Activated naive CD4-positive, alpha-beta T cell treated with Interleukin-2 at 50 U/mL for 16 hours (primary cell): Measurements from ENCODE around the gene DAB2IP.
"Not testable (repeated sequence)": the region's sequence is repeated elsewhere in the genome, so short reads cannot be mapped to it uniquely, and the experiment has no call there.

Experiments used
- DNase-seq: peaks from one replicate; pipeline ENCODE4 v3.0.0-alpha.2; 2020

The DAB2IP gene

DNA sequence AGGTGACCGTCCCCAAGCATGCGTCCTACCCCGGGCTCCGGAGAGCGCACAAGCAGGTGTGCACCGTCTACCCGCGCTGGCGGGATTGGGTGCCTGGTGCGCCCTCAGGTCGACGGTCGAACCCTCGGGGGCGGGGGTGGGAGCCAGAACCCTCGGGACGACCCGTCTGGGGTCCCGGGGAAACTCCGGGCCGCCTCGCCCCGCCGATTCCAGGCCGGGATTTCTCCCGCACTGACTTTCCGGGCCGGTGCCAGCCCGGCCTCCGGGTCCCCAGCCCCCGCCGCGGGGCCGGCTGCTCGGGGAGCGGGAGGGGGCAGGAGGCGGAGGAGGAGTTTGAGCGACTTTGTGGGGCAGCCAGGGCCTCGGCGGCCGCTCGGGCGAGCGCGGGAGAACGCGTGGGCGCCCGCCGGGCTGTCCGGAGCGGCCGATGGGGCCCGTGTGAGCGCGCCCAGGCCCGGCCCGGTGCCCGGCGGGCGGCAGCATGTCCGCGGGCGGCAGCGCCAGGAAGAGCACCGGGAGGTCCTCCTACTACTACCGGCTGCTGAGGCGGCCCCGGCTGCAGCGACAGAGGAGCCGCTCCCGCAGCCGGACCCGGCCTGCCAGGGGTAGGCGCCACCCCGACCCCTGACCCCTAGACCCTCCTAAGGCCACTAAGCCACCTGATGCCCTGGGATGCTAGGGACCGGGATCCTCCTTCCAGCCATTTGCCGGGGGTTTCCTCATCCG, at the start of gene DAB2IP:
DAB2IP (plus strand) TSS at position 340 of the 726 bp plus-strand sequence; CDS start at position 482, 142 bp downstream.
- no peak for DNase-seq

DNA sequence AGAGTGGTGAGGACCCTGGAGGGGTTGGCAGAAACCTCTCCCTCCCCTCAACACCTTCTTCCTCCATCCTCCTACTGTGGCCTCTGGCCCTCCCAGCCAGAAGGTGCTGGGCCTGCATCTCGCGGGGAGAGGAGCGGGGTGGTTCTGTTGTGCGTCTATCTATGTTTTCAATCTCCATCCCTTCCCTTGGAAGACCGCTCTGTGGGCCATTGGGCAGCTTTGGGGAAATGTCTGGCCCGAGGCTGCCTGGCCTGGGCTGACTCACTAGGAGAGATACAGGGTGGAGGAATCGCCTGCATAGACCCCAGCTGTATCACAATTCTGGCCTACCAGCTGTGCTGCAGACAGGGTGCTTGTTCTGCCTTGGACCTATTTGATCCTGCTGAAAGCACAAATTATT, 48.4 kb upstream of the DAB2IP start:
- DNase-seq: no peak

DNA sequence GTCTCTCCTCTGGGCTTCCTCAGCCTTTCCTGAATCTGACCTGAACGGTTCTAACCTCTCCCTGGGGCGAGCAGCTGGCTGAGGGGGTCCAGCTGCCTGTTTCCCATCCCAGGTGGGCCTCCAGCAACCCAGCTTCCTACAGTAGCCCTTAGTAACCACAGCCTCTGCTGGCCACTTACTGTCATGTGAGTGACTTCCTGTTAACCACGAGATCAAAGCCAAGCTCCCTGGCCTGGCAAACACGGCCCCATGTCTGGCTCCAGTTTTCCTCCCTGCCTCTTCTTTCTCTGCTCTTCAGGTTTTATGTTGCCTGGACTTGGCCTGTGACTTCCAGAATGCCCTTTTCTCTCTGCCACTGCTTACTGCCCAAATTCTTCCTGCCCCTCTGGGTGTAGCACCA, 47.2 kb upstream of the DAB2IP start:
- DNase-seq: no peak

DNA sequence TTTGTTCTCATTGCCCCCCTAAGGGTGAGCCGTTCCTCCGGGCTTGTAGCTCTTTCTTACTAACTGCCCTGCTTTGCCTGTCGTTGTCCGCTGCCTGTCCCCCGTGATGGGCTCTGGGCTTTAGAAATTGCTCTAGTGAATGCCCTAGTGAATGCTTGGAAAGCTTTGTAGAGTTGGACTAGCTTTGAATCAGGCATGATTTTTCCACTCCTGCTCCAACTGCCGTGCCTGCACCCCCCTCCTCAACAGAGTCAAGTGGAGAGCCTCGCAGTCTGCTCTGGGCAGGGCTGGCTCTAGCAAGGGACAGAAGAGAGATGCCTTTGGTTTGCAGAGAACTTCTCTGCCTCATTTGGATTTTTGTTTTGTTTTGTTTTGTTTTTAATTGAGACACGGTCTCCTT, 46.8 kb upstream of the DAB2IP start:
- no peak for DNase-seq

DNA sequence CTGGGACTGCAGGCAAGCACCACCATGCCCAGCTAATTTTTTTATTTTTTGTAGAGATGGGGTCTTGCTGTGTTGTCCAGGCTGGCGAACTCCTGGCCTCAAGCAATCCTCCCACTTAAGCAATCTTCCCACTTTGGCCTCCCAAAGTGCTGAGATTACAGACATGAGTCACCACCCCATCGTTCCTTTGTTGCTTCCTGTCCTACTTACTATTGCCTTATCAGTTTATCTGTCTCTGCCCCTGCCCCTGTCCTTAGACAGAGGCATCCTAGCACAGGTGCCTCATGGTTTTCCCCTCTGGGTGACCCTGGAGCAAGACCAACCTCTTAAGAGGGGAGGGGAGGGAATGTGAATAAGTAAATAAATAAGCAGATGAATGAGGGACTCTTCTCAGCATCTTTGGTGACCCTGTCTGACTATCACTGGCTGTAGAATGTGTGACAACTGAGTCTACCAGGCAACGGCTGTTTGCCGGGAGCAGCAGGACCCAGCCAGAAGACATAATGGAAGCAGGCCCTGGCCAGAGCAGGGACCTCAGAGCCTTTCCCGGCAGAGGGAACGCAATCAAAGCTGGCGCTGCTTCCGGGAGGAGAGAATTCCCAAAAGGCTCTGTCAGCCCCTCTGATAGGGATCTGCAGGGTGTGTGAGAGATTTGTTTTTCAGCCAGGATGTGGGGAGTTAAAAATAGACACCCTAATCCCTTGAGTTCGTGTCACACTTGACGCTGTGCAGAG, 43.8 kb upstream of the DAB2IP start:
- DNase-seq: no peak

DNA sequence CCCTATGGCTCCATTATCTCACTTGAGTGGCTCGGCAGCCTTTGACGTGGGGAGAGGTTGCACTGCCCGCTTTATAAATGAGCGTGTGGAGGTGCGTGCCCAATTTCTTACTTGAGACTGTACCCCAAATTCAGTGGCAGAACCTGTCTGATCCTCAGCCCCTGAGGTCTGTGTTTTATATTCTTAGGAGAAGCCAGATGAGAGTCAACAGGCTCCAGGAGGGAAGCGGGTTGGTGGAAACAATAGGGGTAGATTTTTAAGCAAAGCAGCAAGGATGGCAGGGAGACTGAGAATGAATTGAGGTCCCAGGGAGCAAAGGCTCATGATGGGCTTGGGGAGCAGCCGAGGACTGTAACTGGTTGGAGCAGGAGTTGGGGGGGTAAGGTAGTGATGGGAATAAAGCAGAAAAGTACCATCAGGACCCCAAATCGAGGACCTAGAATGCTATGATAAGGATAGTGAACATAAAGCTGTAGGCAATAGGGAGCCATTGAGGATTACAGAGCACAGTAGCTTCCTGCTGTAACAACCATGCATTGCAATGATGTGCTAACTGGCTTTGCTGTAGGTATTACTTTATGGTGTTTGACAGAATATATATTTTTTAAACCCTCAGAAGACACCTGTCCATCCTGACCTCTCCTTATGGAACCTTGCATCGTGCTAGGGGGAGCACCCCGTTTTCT, 43.1 kb upstream of the DAB2IP start:
- DNase-seq: no peak

DNA sequence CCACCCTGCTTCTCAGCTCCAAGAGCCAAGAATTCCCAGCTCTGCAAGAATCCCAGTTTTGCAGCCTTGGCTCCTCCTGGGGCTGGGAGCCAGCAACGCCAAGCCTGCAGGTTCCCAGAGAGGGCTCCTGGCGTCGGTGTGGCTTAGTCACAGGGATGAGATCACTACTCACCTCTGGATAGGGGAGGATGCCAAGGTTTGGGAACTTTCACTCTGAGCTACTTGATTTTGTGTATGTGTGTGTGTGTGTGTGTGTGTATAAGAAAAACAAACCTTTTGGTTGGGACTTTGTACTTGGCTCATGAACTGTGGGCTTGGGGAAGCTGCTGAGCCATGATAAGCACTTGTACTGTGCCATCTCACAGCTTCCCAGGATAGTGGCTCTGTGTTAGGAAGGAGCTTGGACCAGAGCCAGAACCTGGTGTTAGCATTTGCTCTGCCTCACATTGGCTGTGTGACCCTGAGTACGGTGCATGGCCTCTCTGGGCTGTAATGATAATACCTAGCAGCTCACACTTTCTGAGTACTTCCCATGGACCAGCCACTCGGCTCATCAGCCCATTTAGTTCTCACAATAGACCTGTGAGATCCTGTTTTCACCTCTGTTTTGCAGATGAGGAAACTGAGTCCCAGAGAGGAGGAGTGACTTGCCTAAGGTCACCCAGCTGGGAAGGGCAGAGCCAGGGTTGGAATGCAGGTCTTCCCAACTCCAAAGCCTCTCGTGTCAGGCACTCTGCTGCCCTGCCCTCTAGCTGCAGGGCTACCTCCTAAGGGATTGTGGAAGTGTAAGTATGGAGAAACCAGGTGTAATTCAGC, 41.4 kb upstream of the DAB2IP start:
- no peak for DNase-seq

DNA sequence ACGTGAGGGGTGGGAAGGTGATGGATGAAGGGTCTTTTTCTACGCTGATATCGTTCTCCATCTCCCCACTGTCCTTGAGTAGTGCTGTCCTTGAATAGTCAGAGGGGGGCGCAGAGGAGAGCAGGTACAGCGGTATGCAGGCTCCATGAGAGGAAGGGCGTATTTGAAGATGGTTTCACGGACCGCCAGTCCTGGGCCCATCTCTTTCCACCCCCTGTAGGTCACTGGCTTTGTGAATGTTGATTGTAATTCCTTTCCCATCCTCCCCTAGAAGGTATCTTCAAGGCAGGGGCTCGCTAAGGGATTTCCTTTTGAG, 40.8 kb upstream of the DAB2IP start:
- DNase-seq: no peak

DNA sequence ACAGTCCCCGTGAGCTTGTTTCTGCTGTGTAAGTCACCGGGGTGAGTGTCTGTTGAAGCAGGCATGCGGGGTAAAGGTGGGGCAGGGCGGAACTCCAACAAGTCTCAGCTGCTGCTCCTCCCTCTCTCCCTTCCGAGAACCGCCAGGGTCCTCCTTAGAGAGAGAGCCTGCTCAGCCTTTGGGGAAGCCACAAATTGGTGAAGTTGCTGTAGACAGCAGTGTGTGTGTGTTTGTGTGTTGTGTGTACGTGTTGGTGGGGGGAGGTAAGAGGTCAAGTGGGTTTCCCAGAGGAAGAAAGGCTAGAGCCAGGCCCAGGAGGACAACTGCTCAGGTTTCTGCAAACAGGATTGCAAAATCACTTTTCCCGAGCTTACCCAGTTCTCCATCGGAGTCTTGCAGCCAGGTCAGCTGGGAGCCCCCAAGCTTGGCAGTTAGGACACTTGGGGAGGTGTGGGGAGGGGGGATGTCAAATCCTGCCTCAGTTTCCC, 38.9 kb upstream of the DAB2IP start:
- DNase-seq: no peak

DNA sequence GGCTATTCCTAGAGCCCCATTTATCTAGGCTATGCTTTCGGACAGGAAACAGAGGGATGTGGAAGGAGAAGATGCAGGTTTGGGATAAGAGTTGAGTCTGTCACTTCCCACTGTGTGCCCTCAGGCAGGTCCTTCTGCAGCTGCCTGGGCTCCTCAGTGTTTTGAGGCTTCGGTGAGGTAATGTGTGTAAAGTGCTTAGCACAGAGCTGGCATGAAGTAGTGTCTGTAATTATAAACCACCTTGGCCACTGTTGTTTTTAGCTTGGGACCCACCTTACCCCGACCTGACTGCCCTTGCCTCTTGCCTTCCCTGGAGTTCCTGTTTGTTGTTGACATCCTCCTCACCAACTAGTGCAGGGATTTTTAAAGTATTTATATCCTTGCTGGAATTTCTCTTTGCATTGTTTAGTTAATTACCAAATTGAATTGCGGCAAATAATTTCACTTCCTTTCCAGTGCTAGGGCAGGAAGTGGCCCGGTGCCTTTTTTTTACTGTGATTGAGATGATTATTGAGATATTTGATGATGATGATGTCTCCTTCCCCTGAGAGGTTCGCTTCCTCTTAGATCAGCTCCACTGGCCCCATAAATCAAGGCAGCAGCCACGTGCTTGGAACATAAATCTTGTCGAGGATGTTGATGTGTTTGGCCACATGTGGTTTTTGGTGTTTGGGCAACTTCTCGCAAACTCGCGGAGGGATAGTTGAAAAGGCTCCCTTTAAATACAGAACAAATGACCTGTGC, 38.3 kb upstream of the DAB2IP start:
- no peak for DNase-seq

DNA sequence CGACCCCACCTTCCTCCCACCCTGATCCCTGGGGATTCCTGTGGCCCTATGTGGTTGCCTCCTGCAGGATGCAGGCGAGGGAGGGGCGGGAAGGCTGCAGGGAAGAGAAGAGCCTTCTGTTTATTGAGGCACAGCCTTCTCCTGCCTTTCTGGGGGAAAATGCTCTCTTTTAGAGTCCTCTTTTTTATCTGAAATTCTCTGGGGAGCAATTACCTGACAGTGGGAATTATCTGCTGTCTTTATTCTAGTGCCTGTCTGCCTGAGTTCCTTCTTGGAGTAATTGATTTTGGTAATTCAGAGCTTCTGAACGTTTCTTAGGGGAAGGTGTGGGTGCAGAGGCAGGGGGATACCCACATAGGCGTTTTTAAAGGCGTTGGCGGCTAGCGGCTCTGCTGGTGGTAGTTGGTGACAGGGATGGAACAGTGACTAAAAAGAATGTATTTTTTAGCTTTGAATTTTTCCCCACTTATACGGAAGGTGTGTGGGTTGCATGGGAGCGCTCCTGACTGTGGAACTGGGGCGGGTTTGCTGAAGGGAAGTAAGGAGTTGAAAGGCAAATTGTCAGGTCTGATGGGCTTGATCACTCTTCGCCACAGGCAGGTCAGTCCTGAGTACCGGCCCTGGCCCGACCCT, 35.2 kb upstream of the DAB2IP start:
- DNase-seq: no peak

DNA sequence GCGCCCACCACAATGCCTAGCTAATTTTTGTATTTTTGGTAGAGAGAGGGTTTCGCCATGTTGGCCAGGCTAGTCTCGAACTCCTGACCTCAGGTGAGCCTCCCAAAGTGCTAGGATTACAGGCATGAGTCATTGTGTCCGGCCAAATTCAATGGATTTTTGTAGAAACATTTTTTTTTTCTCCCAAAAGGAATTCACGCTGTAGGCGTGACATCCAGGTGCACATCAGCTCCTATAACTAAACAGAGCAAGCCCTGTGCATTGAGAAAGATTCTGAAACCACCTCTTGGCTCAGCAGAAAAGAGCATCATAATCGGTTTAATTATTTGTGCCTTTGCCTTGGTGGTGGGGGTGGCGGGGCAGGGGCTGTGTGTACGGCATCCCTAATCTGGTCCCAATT, 32.9 kb upstream of the DAB2IP start:
- DNase-seq: no peak

DNA sequence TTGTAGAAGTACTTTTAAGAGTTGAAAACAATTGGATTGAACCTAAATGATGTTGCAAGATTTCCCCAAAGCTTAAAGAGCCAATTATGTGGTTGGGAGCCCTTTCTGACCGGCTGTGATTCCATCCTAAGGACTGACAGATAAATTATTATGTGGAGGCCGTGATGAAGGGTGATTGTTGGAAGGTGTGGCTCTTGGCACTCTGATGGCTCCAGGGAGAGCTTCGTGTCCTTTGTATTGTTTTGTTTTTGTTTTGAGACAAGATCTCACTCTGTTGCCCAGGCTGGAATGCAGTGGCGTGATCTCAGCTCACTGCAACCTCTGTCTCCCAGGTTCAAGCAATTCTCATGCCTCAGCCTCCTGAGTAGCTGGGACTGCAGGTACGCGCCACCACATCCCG, 32.5 kb upstream of the DAB2IP start:
- not testable (repeated sequence) for DNase-seq

DNA sequence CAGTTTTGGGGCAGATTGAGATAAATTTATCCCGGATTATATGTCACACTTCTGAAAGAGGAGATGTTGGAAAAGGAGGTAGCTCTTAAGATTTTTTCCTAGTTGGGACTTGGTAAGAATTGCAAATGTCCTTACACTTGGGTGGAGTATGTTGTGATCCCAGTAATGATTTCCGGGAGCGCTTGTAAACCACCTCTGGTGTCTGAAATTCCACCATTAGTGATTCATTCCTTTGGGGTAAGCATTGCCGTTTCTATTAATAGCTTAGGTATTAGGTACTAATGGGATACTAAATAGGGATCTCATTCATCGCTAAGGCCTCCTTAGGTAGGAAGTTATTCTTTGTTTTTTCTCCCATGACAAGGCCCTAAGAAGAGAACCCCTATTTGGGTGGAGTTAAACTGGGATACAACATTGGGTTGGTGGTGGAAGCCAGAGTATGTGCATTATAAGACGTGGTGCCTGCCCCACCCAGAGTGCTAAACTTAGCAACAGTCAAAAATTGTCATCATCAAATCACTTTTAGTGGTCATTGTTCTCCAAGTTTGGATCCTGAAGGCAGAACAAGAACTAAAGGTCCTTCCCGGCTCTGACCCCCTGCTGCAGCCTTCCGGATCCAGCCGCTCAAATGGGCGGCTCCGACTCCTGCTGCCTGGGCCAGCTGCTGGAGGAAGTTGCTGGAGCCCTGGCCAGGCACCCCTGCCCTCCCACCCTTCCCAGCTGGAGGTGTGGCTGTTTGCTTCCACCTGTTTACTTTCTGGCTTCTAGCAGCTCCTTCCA, 31.7 kb upstream of the DAB2IP start:
- no peak for DNase-seq

DNA sequence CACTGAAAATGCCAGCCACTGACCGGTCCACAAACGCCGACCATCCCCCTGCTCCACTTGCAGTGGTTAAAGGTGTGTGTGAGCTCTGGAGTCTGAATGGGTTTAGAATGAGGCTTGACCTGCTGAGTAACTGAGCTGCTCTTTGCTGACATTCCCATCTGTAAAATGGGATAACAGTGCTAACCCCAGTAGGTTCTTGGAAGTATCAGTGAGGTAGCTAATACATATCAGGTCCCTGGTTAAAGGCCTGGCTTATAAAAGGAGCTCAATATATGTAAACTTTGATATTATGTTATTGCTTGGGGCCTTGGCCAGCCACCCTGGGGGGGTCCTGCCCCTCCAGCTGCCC, 31.1 kb upstream of the DAB2IP start:
- DNase-seq: no peak

DNA sequence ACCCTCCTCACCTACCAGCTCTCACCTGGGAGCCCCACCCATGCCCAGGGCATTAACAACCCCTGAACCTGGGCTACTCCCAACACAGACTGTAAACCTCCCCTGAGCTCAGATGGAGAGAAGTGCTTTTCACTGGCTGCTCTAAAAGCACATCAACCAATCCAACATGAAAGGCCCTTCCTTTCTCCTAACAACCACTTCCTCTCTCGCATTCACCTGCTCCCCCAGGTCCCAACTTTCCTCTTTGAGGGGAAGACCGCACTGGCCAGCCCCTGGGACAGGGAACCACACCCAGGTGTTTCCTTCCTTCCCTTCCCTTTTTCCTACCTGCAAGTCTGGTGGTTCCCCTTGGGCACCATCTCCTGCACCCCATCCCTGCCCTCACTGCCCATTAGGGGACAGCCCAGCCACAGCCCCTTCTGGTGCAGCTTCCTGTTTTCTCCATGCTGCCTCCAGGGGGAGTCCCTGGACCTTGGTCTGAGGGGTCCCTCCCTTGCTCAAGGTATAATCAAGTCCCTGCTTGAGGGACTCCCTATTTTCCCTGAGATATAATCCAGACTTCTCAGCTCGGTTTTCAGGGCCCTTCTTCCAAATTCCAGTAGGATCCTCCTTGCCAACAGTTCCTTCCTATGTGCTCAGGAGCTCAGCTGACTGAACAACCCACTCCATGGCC, 30.5 kb upstream of the DAB2IP start:
- DNase-seq: no peak

DNA sequence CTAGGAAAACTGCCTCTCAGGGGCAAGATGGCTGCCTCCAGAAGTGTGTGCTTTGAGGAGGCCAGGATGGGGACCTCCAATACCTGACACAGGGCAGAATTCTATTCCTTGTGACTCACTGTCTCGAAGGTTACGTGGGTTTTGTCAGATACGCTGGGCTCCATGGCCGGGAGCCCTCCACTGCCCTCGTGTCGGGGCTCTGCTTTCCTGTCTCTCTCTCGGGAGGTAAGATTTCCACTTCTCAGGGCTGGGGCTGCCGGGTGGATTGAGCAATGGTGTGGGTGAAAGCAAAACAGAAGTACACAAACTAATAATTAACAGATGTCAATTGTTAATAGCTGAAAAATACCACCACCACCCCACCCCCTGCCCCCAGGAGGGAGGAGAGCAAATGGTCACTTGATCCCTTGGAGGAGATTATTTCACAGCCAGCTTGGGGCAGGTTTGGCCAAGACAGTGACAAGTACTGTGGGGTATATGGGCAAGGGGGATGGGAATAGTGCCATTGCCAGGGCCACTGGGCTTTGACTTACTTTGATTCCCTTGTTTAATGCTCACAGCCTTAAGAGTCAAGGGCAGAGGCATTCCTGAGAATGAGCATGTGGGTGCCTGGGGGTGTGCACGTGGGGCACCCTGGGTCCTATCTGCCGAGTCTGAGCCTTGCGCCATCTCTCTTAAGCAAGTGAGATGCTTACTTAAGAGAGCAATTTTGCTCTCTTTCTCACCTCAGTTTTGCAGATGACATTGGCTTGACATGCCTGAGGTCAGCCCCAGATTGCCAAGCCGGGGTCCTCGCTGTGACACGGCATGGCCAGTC, 28.8 kb upstream of the DAB2IP start:
- no peak for DNase-seq

DNA sequence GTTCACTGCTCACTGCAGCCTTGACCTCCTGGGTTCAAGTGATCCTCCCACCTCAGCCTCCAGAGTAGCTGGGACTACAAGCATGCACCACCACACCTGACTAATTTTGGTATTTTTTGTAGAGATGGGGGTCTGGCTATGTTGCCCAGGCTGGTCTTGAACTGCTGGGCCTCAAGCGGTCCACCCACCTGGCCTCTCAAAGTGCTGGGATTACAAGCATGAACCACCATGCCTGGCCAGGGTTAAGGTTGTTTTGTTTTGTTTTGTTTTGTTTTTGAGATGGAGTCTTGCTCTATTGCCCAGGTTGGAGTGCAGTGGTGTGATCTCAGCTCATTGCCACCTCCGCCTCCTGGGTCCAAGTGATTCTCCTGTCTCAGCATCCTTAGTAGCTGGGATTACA, 28.0 kb upstream of the DAB2IP start:
- not testable (repeated sequence) for DNase-seq

DNA sequence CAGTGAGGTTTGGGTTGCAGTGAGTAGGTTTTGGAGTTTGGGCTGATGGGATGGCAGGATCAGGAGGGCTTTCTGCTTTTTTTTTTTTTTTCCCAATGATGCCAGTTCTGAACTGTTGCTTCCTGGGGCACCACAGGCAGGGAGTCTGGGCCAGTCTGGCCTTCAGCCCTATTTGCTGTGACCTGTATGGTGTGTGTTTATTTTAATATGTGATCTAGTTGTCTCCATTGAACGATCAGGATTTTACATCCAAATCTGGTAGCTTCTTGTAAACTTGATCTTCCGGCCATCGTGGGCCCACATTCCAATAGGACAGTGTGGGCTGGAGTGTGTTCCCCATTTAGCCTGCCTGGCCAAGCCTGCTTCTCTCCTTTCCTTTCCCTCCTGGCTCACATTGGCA, 25.8 kb upstream of the DAB2IP start:
- no peak for DNase-seq

DNA sequence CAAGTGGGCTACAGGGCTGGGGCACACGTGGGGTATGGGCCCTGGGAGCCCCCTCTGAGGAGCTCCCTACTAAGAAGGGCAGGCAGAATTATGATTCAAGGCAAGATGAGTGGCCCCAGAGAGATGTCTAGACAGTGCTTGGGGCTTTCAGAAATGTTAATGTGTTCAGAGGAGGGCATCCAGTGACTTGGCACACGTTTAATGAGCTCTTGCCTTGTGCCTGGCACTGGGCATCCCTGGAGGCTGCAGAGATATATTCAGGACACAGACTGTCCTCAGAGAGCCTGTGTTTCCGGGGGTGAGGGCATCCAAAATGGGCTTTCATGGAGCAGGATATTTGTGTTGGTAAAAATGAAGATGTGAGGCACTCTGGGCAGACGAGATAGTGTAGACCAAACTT, 25.4 kb upstream of the DAB2IP start:
- no peak for DNase-seq
